ENCODE data around the gene MIPOL1.

MIPOL1 gene

GRCh38 chr14:37278636-37279538 lies 81.2 kb downstream of the MIPOL1 start:
- Histone ChIP-seq H3K4me1 (ENCODE audit: insufficient read depth, low read length, poor library complexity, severe bottlenecking) (no peaks in the 10 kb centered on the region), H2AFZ (ENCODE audit: low read length) (no peak overlapping the region), H3K27me3 (ENCODE audit: insufficient read depth, low read length, poor library complexity, severe bottlenecking) (no peaks in the 10 kb centered on the region), H3K4me2 (ENCODE audit: low read depth, low read length, poor library complexity, severe bottlenecking) (no peak overlapping the region), H3K9ac (ENCODE audit: low read depth, low read length, poor library complexity, severe bottlenecking) (no peak overlapping the region), H3F3A (ENCODE audit: low read depth) (no peaks in the 10 kb centered on the region), H3K9me2 (replicated peaks; ENCODE audit: low read depth, low read length) (no peaks in the 10 kb centered on the region), H4K20me1 (ENCODE audit: insufficient read depth, low read length, poor library complexity, severe bottlenecking) (no peaks in the 10 kb centered on the region), H3K36me3 (ENCODE audit: insufficient read depth, low read length) (no peaks in the 10 kb centered on the region), H3K9me3 (ENCODE audit: insufficient read depth, low read depth, low read length) (no peaks in the 10 kb centered on the region), H3K79me2 (ENCODE audit: insufficient read depth, low read length) (no peaks in the 10 kb centered on the region), H3K4me3 (ENCODE audit: low read length, poor library complexity, severe bottlenecking) (no peak overlapping the region)
- TF ChIP-seq CTCF (conservative IDR thresholded peaks at IDR 0.05; ENCODE audit: low read length) (no peak), EZH2phosphoT487 (IDR thresholded peaks at IDR 0.05; ENCODE audit: borderline replicate concordance) (no peak)

- H3K9me2 ChIP-seq (replicated peaks; ENCODE audit: low read depth, low read length) = no peaks in the 10 kb centered on the region
- H3K4me2 ChIP-seq (ENCODE audit: low read depth, low read length, poor library complexity, severe bottlenecking) = no peak overlapping the region
- no peaks in the 10 kb centered on the region for H3K9me3 ChIP-seq (ENCODE audit: insufficient read depth, low read depth, low read length)
- no peaks in the 10 kb centered on the region for H3K4me1 ChIP-seq (ENCODE audit: insufficient read depth, low read length, poor library complexity, severe bottlenecking)
- H3K79me2 ChIP-seq (ENCODE audit: insufficient read depth, low read length) = no peaks in the 10 kb centered on the region
- H3K36me3 ChIP-seq (ENCODE audit: insufficient read depth, low read length) = no peaks in the 10 kb centered on the region
- H3K4me3 ChIP-seq (ENCODE audit: low read length, poor library complexity, severe bottlenecking) = no peak overlapping the region
- no peaks in the 10 kb centered on the region for H3F3A ChIP-seq (ENCODE audit: low read depth)
- H3K9ac ChIP-seq (ENCODE audit: low read depth, low read length, poor library complexity, severe bottlenecking) = no peak overlapping the region
- no peak overlapping the region for H2AFZ ChIP-seq (ENCODE audit: low read length)
- TF ChIP-seq CTCF (conservative IDR thresholded peaks at IDR 0.05; ENCODE audit: low read length) (no peak), EZH2phosphoT487 (IDR thresholded peaks at IDR 0.05; ENCODE audit: borderline replicate concordance) (no peak)
- H3K27me3 ChIP-seq (ENCODE audit: insufficient read depth, low read length, poor library complexity, severe bottlenecking) = no peaks in the 10 kb centered on the region
- no peaks in the 10 kb centered on the region for H4K20me1 ChIP-seq (ENCODE audit: insufficient read depth, low read length, poor library complexity, severe bottlenecking)
These were observed 82.1 kb downstream of the MIPOL1 start for GRCh38 chr14:37279818-37280217.

GRCh38 chr14:37284760-37285159 lies 87.0 kb downstream of the MIPOL1 start:
- Histone ChIP-seq H3K4me3 (ENCODE audit: low read length, poor library complexity, severe bottlenecking) (no peak overlapping the region), H3F3A (ENCODE audit: low read depth) (no peaks in the 10 kb centered on the region), H3K4me2 (ENCODE audit: low read depth, low read length, poor library complexity, severe bottlenecking) (no peak overlapping the region), H3K9me2 (replicated peaks; ENCODE audit: low read depth, low read length) (no peaks in the 10 kb centered on the region), H3K4me1 (ENCODE audit: insufficient read depth, low read length, poor library complexity, severe bottlenecking) (no peaks in the 10 kb centered on the region), H2AFZ (ENCODE audit: low read length) (no peak overlapping the region), H3K9ac (ENCODE audit: low read depth, low read length, poor library complexity, severe bottlenecking) (no peak overlapping the region), H3K27me3 (ENCODE audit: insufficient read depth, low read length, poor library complexity, severe bottlenecking) (no peaks in the 10 kb centered on the region), H3K36me3 (ENCODE audit: insufficient read depth, low read length) (no peaks in the 10 kb centered on the region), H4K20me1 (ENCODE audit: insufficient read depth, low read length, poor library complexity, severe bottlenecking) (no peaks in the 10 kb centered on the region), H3K9me3 (ENCODE audit: insufficient read depth, low read depth, low read length) (no peaks in the 10 kb centered on the region), H3K79me2 (ENCODE audit: insufficient read depth, low read length) (no peaks in the 10 kb centered on the region)
- TF ChIP-seq CTCF (conservative IDR thresholded peaks at IDR 0.05; ENCODE audit: low read length) (no peak), EZH2phosphoT487 (IDR thresholded peaks at IDR 0.05; ENCODE audit: borderline replicate concordance) (no peak)
